NOMO-1 treated with dmso at 0.1 percent for 144 hours (cell line): ENCODE results near the gene SPHK1.

Experiments used
- DNase-seq: peaks from one replicate; lab custom pipeline; 2025; ENCODE audit not compliant: unreplicated experiment; lab: John Stamatoyannopoulos, UW

The SPHK1 gene

DNA sequence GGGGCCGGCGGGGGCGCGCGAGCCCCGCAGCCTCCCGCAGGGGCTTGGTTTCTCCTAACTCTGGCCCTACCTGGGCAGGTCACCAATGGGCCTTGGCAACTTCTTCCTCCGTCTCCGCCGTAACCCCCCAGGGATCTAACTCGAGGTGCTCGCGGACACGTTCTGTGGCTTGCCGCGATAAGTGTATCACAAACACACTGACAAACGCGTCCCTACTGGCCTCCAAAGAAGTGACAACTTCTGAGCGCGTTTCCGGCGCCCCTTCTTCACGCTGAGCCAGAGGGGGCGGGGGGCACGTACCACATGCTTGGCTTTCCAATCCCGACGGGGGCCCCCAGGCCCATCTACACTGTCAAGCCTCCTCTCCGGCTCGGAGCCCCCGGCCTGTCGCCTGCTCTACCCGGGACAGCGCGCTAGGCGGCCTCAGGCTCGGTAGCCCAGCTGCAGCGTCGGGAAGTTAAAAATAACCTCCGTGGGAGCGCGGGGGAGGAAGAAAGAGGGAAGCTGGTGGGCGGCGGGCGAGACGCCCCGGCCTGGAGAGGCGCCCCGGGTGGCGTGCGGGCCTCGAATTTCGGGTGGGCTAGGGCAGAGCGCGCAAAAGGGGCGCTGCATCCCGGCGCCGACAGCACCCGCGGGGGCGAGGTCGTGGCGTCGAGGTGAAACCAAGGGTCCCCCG lies 725 bp upstream of the SPHK1 start:
- DNase-seq, result no peak

DNA sequence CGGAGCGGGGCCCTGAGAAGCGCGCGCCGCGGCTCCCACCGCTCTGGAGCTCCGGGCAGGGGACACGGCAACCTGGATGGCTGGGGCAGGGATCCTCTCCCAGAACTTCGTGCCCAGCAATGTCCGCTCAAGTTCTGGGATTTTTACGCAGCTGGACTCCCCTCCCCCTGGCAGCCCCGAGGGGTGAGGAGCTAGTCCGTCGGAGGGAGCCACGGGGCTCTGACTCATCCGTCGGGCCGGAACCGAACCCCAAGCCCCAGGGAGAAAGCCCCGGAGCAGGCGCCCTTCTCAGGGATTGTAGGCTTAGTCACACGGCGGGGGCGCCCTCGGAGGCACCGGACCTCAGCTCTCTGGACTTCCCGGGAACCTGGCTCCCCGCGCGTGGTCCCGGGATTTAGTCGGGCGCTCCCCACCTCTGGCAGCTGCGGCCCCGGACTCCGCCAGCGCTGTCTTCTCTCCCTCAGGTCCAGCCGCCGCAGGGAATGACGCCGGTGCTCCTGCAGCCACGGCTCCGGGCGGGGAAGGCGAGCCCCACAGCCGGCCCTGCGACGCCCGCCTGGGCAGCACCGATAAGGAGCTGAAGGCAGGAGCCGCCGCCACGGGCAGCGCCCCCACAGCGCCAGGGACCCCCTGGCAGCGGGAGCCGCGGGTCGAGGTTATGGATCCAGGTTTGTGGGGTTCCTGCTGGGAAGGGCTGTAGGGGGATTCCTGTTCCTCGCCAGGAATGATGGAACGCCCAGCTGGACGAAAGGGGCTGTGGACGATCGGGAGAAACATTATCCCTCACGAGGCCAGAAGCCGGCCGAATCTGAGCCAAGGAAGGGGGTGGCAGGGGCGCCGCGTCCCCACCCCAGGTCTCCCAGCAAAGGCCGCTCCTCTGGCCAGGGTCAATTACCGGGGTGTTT lies 830 bp downstream of the SPHK1 start:
- no peak for DNase-seq

DNA sequence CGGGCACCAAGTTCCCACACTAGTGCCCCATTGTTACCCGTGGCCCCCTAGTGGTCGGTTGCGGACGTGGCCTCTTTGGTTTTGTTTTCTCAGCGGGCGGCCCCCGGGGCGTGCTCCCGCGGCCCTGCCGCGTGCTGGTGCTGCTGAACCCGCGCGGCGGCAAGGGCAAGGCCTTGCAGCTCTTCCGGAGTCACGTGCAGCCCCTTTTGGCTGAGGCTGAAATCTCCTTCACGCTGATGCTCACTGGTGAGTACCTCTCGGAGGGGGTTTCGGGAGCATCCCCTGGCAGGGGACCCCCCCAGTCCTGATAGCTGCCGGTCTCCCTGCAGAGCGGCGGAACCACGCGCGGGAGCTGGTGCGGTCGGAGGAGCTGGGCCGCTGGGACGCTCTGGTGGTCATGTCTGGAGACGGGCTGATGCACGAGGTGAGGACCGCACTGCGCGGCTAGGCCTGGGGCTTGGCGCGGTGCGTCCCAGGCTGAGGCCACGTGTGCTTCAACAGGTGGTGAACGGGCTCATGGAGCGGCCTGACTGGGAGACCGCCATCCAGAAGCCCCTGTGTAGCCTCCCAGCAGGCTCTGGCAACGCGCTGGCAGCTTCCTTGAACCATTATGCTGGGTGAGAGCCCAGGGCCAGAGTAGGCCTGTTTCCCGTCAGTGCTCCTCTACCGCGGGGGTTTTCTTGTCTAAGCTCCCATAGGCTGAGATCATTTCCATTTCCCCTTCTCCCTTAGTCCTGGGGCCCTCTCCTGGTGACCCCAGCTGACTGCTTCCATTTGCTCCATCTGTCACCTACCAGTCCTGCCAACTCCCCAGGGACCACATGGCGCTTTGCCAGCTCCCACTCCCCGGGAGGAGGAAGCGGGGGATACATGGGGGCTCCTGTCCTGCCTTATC lies 1.7 kb downstream of the SPHK1 start:
- DNase-seq, result peak; percentile 66

DNA sequence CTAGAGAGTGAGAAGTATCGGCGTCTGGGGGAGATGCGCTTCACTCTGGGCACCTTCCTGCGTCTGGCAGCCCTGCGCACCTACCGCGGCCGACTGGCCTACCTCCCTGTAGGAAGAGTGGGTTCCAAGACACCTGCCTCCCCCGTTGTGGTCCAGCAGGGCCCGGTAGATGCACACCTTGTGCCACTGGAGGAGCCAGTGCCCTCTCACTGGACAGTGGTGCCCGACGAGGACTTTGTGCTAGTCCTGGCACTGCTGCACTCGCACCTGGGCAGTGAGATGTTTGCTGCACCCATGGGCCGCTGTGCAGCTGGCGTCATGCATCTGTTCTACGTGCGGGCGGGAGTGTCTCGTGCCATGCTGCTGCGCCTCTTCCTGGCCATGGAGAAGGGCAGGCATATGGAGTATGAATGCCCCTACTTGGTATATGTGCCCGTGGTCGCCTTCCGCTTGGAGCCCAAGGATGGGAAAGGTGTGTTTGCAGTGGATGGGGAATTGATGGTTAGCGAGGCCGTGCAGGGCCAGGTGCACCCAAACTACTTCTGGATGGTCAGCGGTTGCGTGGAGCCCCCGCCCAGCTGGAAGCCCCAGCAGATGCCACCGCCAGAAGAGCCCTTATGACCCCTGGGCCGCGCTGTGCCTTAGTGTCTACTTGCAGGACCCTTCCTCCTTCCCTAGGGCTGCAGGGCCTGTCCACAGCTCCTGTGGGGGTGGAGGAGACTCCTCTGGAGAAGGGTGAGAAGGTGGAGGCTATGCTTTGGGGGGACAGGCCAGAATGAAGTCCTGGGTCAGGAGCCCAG lies 2.8 kb downstream of the SPHK1 start:
- no peak for DNase-seq

DNA sequence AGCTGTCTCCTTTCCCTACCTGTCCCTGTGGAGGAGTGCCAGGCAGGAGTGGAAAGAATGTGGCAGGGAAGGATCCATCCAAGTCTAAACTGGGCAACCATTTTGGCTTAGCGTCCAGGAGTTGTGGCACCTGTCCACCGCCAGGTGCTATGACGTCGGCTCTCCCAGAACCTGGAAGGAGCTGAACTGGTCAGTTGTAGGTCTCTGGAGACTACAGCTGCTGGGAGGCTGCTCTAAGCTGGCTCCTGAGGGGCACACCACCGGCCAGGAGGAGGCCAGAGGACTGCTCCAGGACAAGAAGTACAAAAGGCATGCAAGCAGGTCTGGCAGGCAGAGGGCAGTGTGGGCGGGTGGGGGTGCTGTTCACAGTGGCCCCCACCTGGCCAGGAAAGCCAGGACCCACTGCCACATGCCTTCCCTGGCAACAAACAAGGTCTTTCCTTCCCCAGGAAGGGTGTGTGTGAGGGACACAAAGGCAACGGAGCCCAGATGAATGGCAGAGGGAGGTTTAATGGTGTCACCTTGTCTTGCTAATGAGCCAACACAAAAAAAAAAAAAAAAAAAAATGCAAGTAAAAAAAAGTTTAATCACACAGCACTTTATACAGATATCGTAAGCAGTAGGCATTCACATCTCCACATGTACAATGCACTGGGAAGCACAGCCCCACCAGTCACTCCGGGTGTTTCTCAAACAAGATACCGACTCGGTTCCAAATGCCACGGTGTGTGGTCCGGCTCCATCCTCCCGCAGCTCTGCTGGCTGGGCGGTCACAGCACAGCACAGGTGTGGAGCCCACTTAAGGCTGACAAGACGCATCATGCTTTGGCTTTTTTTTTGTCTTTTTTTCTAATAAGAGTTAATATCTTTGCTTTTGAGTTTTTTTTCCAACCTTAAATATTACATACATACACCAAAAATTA lies 4.8 kb downstream of the SPHK1 start:
- no peak for DNase-seq

DNA sequence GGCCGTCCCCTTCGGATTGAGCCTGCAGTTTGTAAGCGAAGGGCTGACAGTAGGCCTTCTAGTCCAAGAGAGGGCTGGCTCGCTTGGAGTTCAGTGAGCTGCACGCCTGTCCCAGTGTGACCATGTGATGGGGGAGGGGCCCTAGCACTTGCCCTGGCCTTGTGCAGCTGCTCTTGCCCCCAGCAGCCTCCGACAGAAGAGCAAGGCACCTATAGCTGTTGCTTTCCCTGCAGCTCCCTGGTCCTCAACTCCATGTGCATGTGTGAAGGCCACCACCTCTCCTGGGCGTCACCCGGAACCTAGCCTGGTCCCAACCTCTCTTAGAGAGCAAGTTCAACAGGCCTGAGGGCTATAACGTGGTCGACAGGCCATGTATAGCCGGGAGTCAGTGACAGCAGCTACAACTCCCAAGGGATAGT lies 5.6 kb downstream of the SPHK1 start:
- no peak for DNase-seq

DNA sequence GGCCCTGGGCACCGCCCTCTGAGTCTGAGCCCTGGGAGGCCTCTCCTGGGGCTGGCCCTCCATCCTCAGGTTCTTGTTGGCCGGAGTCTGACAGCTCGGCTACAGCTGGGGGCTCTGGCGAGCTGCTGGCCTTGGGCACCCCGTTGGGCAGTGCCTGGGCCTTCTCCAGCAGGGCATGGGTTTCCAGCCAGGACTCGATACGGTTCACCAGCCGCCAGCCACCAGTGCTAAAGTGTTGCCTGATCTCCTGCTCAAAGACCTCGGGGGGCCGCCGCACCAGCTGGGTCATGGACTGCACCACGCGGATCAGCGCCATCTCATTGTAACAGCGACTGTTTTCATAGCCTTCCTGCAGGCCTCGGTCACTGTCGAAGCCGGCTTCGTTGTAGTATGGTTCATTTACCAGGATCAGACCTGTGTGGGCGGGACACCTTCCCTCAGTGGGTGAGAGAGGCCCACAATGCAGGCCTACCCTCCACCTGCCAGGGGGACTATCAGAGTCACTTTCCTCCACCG lies 6.8 kb downstream of the SPHK1 start:
- no peak for DNase-seq

DNA sequence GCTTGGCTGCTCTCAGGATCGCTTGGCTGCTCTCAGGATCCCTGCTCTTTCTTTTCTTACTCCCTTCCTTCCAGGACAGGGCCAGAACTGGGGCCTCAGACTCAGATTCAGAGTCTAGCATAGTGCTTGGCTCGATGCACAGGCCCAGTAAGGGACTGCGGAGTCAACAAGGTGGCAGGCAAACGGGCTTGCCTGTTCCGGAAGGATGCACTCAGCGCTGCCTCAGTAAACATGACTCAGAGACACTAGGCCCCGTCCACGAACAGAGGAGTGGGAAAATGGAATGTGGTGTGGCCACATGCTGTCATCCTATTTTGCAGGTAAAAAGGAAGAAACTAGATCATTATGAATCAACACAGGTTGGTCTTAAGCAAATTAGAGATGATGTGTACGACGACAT lies 9.8 kb downstream of the SPHK1 start:
- DNase-seq, result no peak

DNA sequence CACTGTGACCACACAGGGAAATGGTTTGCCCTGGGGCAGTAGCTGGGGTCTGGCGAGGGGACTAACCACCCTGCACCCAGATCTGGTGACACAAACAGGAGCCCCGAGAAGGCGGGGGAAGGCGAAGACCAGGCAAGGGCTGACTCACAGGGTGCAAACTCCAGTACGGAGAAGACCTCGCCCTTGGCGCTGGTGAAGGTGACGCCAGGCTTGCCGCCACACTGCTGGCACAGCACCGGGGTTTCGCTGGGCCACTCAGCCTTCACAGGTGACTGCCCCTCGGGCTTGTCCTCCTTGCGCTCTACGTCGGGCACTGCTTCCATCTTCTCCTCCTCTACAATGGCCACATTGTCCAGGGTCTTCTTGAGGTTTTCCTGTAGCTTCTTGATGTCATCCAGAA lies 11.6 kb downstream of the SPHK1 start:
- no peak for DNase-seq

DNA sequence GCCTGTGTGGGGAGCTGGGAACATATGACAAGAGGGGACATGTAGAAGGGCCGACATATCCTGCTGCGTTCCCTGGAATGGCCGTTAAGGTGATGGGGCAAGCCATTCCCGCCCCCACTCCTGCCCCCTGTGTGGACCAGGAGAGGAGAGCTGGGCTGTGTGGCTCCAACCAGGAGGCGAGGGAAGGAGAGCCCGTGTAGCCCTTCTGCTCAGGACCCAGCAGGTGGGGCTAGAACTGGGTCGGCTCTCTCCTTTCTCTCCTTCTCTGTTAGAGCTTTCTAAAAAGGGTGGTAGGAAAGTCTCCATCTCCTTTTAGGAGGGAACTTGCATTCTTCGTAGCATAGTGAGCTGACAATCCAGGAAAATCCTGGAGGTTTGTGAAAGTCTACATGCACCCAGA lies 12.8 kb downstream of the SPHK1 start:
- no peak for DNase-seq

DNA sequence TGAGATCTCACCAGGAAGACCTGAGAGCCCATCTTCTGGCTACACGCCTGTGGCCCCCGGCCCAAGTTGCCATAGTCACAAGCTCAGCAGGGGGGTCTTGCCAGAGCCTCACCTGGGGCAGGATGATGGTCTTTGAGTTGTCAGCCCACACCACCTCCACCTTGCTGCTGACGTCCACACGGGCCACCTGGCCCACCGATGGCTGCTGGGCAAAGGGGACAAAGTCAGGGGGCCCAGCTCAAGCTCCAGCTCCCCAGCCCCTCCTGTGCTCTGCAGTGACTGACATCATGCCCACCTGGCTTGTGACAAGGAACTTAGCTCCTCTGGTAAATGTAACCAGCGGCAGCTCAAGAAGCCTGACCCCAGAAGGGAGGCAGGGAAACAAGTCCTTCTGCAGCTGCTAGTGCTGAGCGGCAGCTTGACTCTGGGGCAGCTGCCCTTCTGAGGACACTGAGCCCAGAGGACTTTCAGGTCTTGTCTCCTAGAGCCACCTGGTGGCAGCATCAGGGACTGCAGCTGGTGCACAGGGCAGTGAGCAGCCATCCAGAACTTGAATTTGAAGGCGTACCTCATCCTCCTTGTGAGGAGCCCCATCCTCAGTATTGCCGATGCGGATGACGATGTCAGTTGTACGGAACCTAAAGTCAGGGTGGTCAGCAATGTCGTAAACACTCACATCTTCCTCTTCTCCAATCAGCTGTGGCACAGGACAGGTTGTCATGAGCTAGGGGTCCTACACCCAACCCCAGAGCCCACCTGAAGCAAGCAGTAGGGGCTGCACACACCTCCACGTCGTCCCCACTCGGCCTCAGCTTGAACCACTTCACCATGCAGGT lies 13.5 kb downstream of the SPHK1 start:
- DNase-seq, result peak; percentile 35

DNA sequence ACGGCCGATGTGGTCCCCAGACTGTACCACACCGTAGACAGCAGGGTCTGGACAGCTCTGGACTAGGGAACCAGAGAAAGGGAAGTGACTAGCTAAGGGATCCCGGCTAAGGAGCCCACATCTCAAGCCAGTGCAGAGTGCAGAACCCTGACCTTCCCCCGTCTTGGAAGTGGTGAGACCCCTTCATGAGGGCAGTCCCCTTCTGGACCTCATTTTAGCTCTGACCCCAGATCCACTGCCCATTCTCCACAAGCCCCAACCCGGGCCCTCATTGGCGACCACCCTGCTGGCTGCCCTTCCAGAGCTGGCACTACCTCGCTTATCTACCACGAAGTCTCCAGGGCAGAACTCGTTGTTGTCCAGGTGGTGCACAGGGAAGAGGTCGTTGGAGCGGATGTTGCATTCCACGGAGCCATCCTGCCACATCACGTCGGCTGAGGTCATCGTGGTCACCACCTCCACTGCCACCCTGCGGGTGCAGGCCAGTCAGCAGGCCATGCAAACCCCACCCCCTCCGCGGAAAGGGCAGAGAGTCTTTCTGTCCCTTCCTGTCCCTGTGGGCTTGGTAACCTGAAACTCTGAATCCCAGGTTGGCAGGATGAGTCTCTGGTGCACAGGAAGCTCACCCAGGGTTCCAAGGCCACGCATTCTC lies 14.2 kb downstream of the SPHK1 start:
- DNase-seq, result no peak

DNA sequence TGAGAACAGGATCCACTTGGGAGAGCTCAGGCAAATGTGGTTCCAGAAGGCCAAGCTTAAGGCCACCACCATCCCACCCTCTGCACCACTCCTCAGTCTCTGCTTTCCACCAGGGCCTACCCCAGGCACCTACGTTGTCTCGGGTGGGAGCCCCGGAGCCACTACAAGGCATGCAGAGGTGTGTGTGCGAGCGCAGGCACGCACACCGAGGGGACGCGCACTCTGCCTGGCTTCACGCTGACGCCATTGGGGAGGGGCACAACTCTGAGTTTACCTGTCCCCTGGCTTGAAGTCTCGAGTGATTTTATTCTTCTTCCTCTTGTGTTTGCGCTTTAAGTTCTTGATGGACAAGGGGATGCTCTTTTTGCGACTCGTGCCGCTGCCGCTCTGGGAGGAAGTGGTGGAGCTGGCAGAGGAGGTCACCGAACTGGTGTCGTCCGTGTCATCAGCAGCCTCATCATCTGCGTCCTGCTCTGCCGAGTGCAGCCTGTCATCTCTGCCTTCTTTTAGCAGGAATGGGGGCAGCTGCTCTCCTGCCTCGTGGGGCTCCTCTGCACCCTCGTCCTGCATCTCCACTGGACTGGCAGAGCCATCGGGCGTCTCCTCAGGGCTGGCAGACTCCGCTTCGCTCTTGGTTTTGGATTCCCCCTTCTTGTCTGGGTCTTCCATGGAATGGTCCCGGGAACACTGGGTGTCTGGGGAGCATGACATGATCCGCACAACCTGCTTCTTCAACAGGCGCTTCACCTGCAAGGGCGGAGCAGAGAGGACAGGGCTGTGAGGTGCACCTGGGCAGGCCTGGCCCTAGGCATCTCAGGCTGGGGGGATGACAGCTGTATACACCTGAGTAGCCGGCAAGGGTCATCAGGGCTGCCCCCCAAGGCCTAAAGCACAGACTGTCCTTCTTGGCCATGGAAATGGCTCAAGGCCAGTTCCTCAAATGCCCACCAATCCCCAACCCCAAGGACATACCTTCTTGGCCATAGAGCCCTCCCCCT lies 15.1 kb downstream of the SPHK1 start:
- no peak for DNase-seq

DNA sequence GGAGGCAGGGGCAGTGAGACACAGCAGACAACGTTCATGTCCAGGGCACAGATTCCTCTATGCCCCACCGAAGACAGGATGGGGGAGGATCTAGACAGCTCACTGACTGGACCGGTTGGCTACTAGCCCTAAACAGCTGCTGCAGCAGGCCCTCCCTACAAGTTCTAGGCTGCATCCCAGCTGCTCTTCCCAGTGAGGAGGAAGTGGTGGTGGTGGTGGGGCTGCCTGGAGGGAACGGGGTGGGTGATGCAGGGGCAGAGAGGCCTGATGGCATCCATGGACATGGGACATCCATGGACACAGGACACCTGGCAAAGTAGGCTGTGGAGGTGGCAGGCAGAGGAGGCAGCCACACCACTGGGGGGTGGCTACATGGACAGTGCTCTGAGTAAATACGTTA lies 18.3 kb downstream of the SPHK1 start:
- no peak for DNase-seq

DNA sequence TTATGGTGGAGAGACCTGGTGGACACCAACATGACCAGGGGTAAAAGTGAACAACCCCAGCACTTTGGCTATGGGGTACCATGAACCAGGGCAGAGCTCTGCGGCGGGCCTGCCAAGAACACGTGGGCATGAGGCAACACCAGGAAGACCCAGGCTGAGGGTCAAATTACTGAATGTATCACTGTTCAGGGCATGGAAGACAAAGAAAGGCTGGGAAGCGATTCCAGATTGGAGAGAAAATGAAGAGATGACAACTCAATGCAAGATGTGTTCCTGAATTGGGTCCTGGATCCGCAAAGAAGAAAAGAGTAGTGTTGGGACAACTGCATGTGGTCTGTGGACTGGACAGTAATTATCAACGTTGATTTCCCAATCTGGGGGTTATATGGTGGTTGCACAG lies 19.8 kb downstream of the SPHK1 start:
- DNase-seq, result no peak

DNA sequence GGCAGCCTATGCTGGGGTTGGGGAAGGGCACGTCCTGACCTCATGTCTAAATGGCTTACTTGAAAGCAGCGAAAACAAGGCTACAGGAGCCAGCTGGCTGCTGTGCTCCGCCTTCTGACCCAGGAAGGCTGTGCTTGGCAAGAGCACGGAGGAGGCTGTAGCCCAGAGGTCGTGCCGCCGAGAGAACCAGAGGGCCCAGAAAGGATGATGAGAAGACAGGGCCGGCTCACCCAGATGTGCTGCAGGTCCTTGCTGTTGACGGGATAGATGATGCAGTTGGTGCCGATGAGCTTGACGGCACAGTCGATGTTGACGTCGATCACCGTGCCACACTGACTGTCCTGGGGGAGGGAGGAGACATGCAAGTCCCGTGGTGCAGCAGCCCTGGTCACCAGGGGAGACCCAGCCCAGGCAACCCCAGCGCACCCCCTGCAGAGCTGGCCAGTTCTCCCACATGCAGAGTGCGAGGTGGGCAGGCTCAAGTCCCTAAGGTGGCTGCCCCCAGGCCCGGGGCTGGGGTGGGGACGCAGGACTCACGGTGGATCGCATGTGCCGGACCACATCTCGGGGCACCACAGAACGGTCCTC lies 20.7 kb downstream of the SPHK1 start:
- no peak for DNase-seq

DNA sequence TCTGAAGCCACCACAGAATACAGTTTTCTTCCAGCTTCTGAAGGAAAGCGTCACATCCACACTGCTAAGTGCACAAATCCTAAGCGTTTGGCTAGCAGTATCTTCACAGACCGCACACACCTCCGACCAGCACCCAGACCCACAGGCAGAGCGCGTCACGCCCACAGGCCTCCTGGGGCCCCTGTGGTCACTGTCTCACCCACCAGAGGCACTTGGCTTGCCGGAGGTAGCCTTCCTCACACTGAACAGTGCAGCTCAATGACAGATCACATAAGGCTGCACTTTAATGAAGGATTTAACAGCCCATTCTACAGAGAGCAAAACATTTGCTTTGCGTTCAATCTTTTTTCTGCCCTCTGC lies 21.2 kb downstream of the SPHK1 start:
- no peak for DNase-seq
